IPS-20b (cell line): ENCODE data around the gene PRRT3.

Experiments
- H3K27ac ChIP-seq: one replicate; pipeline ENCODE4 v1.5.1; 2013; ENCODE audit warnings: low read length
- H3K27me3 ChIP-seq: 2 replicates; pipeline ENCODE4 v1.6.1; 2013; ENCODE audit warnings: mild to moderate bottlenecking, low read length, inconsistent platforms; ENCODE audit not compliant: insufficient read depth
- H3K36me3 ChIP-seq: 2 replicates; pipeline ENCODE4 v1.6.1; 2013; ENCODE audit warnings: low read depth, mild to moderate bottlenecking, inconsistent platforms, low read length, moderate library complexity; ENCODE audit not compliant: insufficient read depth
- H3K4me1 ChIP-seq: 2 replicates; pipeline ENCODE4 v1.6.1; 2013; ENCODE audit warnings: mild to moderate bottlenecking, control low read depth, inconsistent platforms, low read length, moderate library complexity; ENCODE audit not compliant: insufficient read depth
- H3K4me3 ChIP-seq: 2 replicates; pipeline ENCODE4 v1.5.1; 2013; ENCODE audit warnings: mild to moderate bottlenecking, low read length, inconsistent platforms
- H3K9ac ChIP-seq: 2 replicates; pipeline ENCODE4 v1.6.1; 2013; ENCODE audit warnings: low read depth, mild to moderate bottlenecking, inconsistent platforms, low read length, moderate library complexity
- H3K9me3 ChIP-seq: 2 replicates; pipeline ENCODE4 v1.6.1; 2013; ENCODE audit warnings: mild to moderate bottlenecking, low read depth, low read length, inconsistent platforms; ENCODE audit not compliant: insufficient read depth

Gene PRRT3

GRCh38 chr3:9934235-9934621 is 18.0 kb downstream of the PRRT3 start:
- peaks cover 9% of the 10 kb centered on the region; the same call in 1 of the 2 replicates for H3K27me3 ChIP-seq
- H3K36me3 ChIP-seq: peaks cover 9% of the 10 kb centered on the region
- peaks cover 3% of the 10 kb centered on the region; the same call in 1 of the 2 replicates for H3K4me1 ChIP-seq
- peak overlapping the region; percentile 88 for H3K9ac ChIP-seq
- peak overlapping the region; percentile 89 for H3K4me3 ChIP-seq
- peak overlapping the region; percentile 93 for H3K27ac ChIP-seq
- H3K9me3 ChIP-seq: no peaks in the 10 kb centered on the region

DNA sequence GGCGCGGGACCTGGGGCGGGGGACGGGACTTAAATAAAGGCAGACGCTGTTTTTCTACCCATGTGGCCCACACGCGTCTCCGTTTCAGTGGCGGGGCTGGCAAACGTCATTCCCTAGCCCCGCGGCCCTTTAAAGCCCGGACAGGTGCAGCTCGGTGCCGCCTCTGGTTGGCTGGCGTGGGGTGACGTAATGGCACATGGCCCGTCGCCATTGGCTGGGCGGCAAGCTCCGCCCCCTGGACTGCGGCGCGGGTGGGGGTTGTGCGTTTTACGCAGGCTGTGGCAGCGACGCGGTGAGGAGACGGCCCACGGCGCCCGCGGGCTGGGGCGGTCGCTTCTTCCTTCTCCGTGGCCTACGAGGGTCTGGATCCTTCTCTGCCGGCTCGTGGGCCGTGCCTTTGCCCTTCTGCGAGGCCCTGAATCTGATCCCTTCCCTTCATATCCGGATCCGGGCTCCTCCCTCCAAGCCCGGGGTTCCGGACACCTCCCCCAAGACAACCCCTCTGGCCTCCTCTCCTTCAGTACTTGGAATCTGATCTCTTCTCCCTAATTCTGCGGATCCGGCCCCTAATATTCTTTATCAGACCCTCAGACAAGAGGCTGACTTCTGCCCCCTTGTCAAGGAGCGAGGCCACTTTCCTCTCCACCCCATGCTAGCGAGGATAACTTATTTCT is 18.5 kb downstream of the PRRT3 start, which contains the start of gene CRELD1:
Gene CRELD1, plus strand, starts transcription at position 274 of the 674 bp plus-strand sequence. CDS start 605 bp downstream, outside the sequence.
- peak within 1 kb of the TSS; percentile 88 for H3K9ac ChIP-seq
- peak within 1 kb of the TSS; percentile 89 for H3K4me3 ChIP-seq
- H3K9me3 ChIP-seq: no peaks in the 10 kb centered on the region
- H3K27ac ChIP-seq: peak within 1 kb of the TSS; percentile 93
- H3K27me3 ChIP-seq: peaks cover 9% of the 10 kb centered on the region; the same call in 1 of the 2 replicates
- H3K4me1 ChIP-seq: peaks cover 3% of the 10 kb centered on the region; the same call in 1 of the 2 replicates
- H3K36me3 ChIP-seq: peaks cover 9% of the 10 kb centered on the region

- Histone ChIP-seq H3K4me3 (peak overlapping the region; percentile 89), H3K36me3 (peaks cover 9% of the 10 kb centered on the region), H3K9ac (peak overlapping the region; percentile 88; the same call in 1 of the 2 replicates), H3K9me3 (no peaks in the 10 kb centered on the region), H3K27me3 (peaks cover 9% of the 10 kb centered on the region; the same call in 1 of the 2 replicates), H3K4me1 (peaks cover 3% of the 10 kb centered on the region; the same call in 1 of the 2 replicates), H3K27ac (no peak overlapping the region)
Observed at GRCh38 chr3:9932843-9933560, 19.2 kb downstream of the PRRT3 start.

- Histone ChIP-seq H3K4me1 (peaks cover 3% of the 10 kb centered on the region; the same call in 1 of the 2 replicates), H3K27ac (no peak overlapping the region), H3K9ac (peak overlapping the region; percentile 88), H3K36me3 (peaks cover 9% of the 10 kb centered on the region), H3K9me3 (no peaks in the 10 kb centered on the region), H3K27me3 (peaks cover 9% of the 10 kb centered on the region; the same call in 1 of the 2 replicates), H3K4me3 (peak overlapping the region; percentile 89)
Observed at GRCh38 chr3:9932535-9932842, 19.7 kb downstream of the PRRT3 start.

DNA sequence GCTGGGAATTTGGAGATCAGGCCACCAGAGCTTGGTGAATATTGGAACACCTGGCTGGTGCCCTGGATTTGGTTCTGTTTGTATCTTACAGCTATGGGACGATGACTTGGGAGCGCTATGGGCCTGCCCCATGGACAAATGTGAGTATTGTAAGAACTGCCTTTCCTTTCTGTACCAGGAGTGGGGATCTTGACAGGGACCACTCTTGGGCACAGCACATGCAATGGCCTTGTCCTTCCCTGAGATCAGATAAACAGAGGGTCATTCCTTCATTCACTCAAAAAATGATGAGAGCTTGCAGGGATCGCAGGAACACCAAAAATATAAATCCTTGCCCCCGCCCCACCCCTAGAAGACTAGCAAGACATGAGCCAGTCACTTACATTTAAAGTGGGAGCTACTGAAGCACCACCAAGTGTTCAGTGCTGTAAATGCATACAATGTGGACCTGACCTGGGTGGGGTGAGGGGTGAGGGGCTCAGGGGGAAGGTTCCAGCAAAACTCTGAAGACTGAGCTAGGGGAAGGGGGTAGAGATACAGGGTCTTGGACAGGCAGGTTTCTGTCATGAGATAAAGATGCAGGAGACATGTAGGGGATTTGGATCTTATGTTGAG is 21.3 kb downstream of the PRRT3 start:
- Histone ChIP-seq H3K36me3 (peaks cover 2% of the 10 kb centered on the region; the same call in 1 of the 2 replicates), H3K27ac (no peak overlapping the region), H3K27me3 (peaks cover 9% of the 10 kb centered on the region; the same call in 1 of the 2 replicates), H3K4me3 (no peak overlapping the region), H3K9ac (no peak overlapping the region), H3K4me1 (peaks cover 3% of the 10 kb centered on the region; the same call in 1 of the 2 replicates), H3K9me3 (no peaks in the 10 kb centered on the region)

GRCh38 chr3:9928158-9928557 is 24.1 kb downstream of the PRRT3 start:
- H3K27me3 ChIP-seq: peaks cover 9% of the 10 kb centered on the region; the same call in 1 of the 2 replicates
- no peak overlapping the region for H3K9ac ChIP-seq
- H3K9me3 ChIP-seq: no peaks in the 10 kb centered on the region
- H3K36me3 ChIP-seq: no peaks in the 10 kb centered on the region; the same call in 1 of the 2 replicates
- no peak overlapping the region for H3K4me3 ChIP-seq
- no peaks in the 10 kb centered on the region for H3K4me1 ChIP-seq
- H3K27ac ChIP-seq: no peak overlapping the region

- no peaks in the 10 kb centered on the region for H3K36me3 ChIP-seq
- no peaks in the 10 kb centered on the region for H3K9me3 ChIP-seq
- no peak overlapping the region for H3K4me3 ChIP-seq
- no peak overlapping the region for H3K9ac ChIP-seq
- peaks cover 28% of the 10 kb centered on the region for H3K27me3 ChIP-seq
- H3K4me1 ChIP-seq: peaks cover 6% of the 10 kb centered on the region; the same call in 1 of the 2 replicates
- no peak overlapping the region for H3K27ac ChIP-seq
Observed at GRCh38 chr3:9918261-9919038, 33.8 kb downstream of the PRRT3 start.

DNA sequence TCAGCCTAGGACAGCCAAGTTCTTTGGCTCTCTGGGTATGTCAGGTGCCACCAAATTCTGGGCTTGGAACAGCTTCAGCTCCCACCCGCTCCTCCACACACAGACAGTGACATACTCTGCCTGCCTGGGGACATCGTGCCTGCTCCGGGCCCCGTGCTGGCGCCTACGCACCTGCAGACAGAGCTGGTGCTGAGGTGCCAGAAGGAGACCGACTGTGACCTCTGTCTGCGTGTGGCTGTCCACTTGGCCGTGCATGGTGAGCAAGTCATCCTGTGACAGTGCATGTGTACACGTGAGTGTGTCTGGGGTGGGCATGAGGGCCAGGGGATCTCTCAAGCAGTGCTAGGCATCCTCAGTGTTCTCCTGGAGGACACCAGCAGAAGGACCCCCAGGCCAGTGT is 34.4 kb downstream of the PRRT3 start:
- Histone ChIP-seq H3K9ac (no peak overlapping the region), H3K36me3 (no peaks in the 10 kb centered on the region), H3K4me3 (no peak overlapping the region), H3K27ac (no peak overlapping the region), H3K9me3 (no peaks in the 10 kb centered on the region), H3K4me1 (peaks cover 6% of the 10 kb centered on the region; the same call in 1 of the 2 replicates), H3K27me3 (peaks cover 28% of the 10 kb centered on the region)

GRCh38 chr3:9916734-9917680 is 35.2 kb downstream of the PRRT3 start, which contains the start of gene IL17RC:
IL17RC (plus strand) TSS chr3:9917098; CDS start chr3:9917316, 218 bp downstream.
- no peak within 1 kb of the TSS for H3K27ac ChIP-seq
- H3K36me3 ChIP-seq: no peaks in the 10 kb centered on the region

GRCh38 chr3:9916346-9916733 is 35.9 kb downstream of the PRRT3 start:
- H3K4me3 ChIP-seq: peak overlapping the region; percentile 44; the same call in 1 of the 2 replicates

More at GRCh38 chr3:9916734-9917680, 35.2 kb downstream of the PRRT3 start, which contains the start of gene IL17RC:
- peaks cover 28% of the 10 kb centered on the region for H3K27me3 ChIP-seq
- peaks cover 6% of the 10 kb centered on the region; the same call in 1 of the 2 replicates for H3K4me1 ChIP-seq
- H3K4me3 ChIP-seq: peak within 1 kb of the TSS; percentile 74
- H3K9ac ChIP-seq: peak within 1 kb of the TSS; percentile 68
- H3K9me3 ChIP-seq: no peaks in the 10 kb centered on the region

More at GRCh38 chr3:9916346-9916733, 35.9 kb downstream of the PRRT3 start:
- H3K9ac ChIP-seq: no peak overlapping the region
- H3K9me3 ChIP-seq: no peaks in the 10 kb centered on the region
- no peak overlapping the region for H3K27ac ChIP-seq
- H3K36me3 ChIP-seq: no peaks in the 10 kb centered on the region
- H3K27me3 ChIP-seq: peaks cover 28% of the 10 kb centered on the region
- H3K4me1 ChIP-seq: peaks cover 6% of the 10 kb centered on the region; the same call in 1 of the 2 replicates
